ENCODE measurements around the gene TMEM120B.

The TMEM120B gene

DNA sequence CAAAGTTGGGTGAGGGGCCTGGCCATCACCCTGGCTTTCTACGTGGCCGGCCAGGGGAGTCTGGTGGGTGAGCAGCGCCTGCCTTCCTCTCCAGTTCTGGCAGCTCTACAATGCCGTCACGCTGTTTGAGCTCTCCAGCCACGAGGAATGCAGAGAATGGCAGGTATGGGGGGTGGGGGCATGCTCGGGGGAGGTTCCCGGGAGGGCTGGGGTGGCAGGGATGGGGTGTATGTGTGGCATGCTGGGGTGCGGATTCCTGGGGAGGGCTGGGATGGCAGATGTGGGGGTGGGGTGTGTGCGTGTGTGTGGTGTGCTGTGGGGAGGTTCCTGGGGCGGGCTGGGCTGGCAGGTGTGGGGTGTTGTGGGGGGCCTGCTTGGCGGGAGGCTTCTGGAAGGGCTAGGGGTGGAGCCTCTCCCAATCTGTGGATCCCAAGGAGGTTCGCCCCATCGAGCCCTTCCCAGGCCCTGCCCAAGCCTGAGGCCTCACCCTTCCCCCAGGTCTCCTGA, 62.5 kb downstream of the TMEM120B start:
- no peak overlapping the region for H3K4me3 ChIP-seq (ENCODE audit: low read length)
- DNase-seq (ENCODE audit: low read depth) = no peak
- no peak for TF ChIP-seq CTCF (IDR thresholded peaks at IDR 0.05; ENCODE audit: insufficient read depth, low read depth, low read length, missing control alignments)

DNA sequence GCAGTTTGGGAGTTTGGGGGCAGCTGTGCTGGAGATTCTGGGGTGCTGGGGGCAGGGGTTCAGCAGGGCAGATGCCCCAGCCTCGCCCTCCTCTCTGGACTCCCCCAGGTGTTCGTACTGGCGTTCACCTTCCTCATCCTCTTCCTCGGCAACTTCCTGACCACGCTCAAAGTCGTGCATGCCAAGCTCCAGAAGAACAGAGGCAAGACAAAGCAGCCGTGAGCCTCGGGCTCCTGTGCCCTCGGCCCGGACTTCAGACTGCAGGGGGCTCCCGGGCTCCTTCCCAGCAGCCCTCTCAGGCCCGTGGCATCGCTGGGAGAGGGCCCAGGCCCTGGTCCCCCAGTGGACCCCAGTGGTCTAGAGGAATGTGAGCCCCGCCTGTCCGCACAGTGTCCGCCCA, 62.9 kb downstream of the TMEM120B start:
- no peak overlapping the region for H3K4me3 ChIP-seq (ENCODE audit: low read length)
- TF ChIP-seq CTCF (IDR thresholded peaks at IDR 0.05; ENCODE audit: insufficient read depth, low read depth, low read length, missing control alignments) = no peak
- no peak for DNase-seq (ENCODE audit: low read depth)

DNA sequence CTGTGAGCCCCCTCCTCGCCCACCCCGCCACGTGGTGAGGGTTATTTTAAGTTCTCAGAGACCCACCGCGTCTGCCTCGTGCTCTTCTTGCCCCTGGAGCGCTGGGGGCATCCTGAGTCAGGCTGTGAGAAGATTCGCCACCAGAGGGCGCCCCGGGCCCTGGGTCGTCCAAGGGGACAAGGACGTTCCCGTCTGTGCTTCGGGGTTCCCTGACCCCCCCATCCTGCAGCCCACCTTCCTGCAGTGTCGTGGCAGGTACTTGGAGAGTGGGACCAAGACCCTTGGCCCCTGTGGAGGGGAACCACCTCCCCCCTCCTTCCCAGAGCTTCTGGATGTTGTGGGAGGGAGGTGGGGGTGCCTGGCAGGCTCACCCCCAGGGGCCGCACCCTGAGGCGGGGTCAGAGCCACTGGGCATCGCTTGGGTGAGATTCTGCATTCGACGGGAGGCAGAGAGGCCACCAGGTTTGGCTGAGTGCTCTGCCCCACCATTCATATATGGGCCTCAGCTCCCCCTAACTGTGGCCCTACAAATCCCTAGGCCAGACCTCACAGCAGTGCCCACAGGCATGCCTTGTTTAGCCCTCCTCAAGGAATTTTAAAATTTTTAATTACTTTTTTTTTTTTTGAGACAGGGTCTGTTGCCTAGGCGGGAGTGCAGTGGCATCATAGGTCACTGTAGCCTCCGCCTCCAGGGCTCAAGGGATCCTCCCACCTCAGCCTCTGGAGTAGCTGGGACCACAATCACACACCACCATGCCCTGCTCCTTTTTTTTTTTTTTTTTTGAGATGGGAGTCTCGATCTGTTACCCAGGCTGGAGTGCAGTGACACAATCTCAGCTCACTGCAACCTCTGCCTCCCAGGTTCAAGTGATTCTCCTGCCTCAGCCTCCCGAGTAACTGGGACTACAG, 63.9 kb downstream of the TMEM120B start:
- no peak overlapping the region for H3K4me3 ChIP-seq (ENCODE audit: low read length)
- peak; percentile 83 for TF ChIP-seq CTCF (IDR thresholded peaks at IDR 0.05; ENCODE audit: insufficient read depth, low read depth, low read length, missing control alignments)
- DNase-seq (ENCODE audit: low read depth) = peak; percentile 69

DNA sequence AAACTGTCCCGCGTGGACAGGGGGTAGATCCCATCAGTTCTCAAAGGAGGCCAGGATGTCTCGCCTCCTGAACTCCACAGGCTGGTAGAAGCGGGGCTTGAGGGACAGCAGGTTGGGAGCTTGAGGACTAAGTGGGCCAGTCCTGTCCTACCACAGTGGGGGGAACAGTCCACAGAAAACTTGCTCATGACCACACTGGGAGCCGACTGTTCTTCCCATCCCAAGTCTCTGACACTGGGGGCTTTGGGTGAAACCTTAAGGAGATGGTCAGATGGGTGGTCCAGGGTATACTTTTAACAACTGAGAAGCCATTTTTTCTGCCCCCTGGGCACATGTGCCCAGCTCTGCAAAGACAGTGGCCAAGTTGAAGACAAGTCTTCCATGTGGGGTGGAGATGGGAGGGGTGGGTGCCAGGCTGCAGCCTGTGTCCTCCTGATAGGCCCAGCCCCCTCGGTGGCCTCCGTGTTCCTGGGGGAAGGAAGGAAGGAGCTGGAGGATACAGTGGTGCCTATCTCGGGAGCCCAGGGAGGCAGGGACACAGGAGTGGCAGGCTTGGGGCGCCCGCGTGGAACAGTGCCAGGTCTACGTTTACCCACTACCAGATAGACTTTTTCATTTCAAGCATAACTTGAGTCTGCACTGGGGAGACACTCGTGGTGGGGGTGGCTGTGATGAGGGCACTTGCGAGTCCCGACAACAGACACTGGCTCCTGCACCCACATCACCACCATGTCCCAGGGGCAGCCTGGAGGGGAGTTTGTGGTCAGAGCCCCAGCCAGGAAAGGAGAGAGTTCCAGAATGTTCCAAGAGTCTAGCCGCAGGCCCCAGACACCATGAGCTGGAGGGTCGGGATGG, 66.2 kb downstream of the TMEM120B start:
- no peak for TF ChIP-seq CTCF (IDR thresholded peaks at IDR 0.05; ENCODE audit: insufficient read depth, low read depth, low read length, missing control alignments)
- no peak overlapping the region for H3K4me3 ChIP-seq (ENCODE audit: low read length)
- DNase-seq (ENCODE audit: low read depth) = no peak

DNA sequence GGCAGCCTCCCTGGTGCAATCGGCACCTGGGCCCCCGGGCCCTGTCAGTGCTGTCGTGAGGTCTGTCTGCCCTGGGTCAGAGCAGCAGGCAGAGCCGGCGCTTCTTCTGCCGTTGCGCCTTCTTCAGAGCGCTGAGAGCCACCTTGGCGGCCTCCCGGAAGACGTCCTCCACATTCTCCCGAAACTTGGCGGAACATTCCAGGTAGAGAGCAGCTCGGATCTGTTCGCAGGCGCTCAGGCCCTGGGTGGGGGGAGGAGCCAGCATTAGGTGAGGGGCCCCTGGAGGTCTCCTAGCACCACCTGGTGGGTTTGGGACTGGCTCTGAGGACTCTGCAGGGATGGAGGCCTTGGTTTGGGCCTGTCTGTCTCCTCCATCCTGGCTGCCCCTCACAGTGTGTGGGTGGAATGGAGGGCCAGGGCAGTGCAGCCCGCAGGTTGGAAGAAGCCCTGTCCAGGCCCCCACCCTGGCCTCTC, 66.9 kb downstream of the TMEM120B start:
- H3K4me3 ChIP-seq (ENCODE audit: low read length) = no peak overlapping the region
- no peak for DNase-seq (ENCODE audit: low read depth)
- TF ChIP-seq CTCF (IDR thresholded peaks at IDR 0.05; ENCODE audit: insufficient read depth, low read depth, low read length, missing control alignments) = no peak

- H3K4me3 ChIP-seq (ENCODE audit: low read length) = no peak overlapping the region
- DNase-seq (ENCODE audit: low read depth) = no peak
- no peak for TF ChIP-seq CTCF (IDR thresholded peaks at IDR 0.05; ENCODE audit: insufficient read depth, low read depth, low read length, missing control alignments)
Measured at GRCh38 chr12:121780429-121780828, 67.9 kb downstream of the TMEM120B start.
